CD14-positive monocyte (primary cell): ENCODE data around the gene SMIM3. TPM values are rescaled to one million over a fixed set of nuclear protein-coding genes. Genes with fewer than 3 reads are reported as not detected.
A peak's percentile ranks its signal among the peaks of the same experiment; 100 is the strongest.

Source experiments
- DNase-seq, 3 donors: peaks; one replicate each; pipeline ENCODE4 v3.0.0-alpha.2; 2011 to 2022
- H2AFZ ChIP-seq: 2 replicates; pipeline ENCODE4 v1.6.0; 2012; ENCODE audit warnings: mild to moderate bottlenecking, low read depth, low read length, inconsistent platforms; ENCODE audit not compliant: insufficient read depth, poor library complexity, severe bottlenecking
- H3K27ac ChIP-seq, 2 donors: 1 replicate in 1 of 2; 2 replicates in 1 of 2; pipeline ENCODE4 v1.5.1; 2012 to 2013; ENCODE audit warnings: low read length in 2 of 2, control low read depth in 1 of 2, inconsistent platforms in 1 of 2, low read depth in 1 of 2, mild to moderate bottlenecking in 1 of 2
- H3K27me3 ChIP-seq, 2 donors: one replicate each; pipeline versions ENCODE4 v1.6.0 to v1.6.1; 2011 to 2013; ENCODE audit warnings: low read length in 2 of 2; ENCODE audit not compliant: control insufficient read depth in 2 of 2, insufficient read depth in 2 of 2
- H3K36me3 ChIP-seq, 2 donors: replicated peaks in 1 of 2; 1 replicate in 1 of 2; 2 replicates in 1 of 2; pipeline versions ENCODE4 v1.5.1 to v1.6.1; 2012 to 2013; ENCODE audit warnings: low read length in 2 of 2, control low read depth in 1 of 2, inconsistent platforms in 1 of 2, mild to moderate bottlenecking in 1 of 2; ENCODE audit not compliant: insufficient read depth in 2 of 2, control insufficient read depth in 1 of 2
- H3K4me1 ChIP-seq, 2 donors: 1 replicate in 1 of 2; 2 replicates in 1 of 2; pipeline versions ENCODE4 v1.5.1 to v1.6.1; 2012 to 2013; ENCODE audit warnings: low read length in 2 of 2, control low read depth in 1 of 2, inconsistent platforms in 1 of 2, mild to moderate bottlenecking in 1 of 2, moderate library complexity in 1 of 2; ENCODE audit not compliant: insufficient read depth in 2 of 2, control insufficient read depth in 1 of 2
- H3K4me2 ChIP-seq: replicated peaks from 2 replicates; pipeline ENCODE3; 2012; ENCODE audit warnings: low read length, moderate library complexity, mild to moderate bottlenecking; ENCODE audit not compliant: poor library complexity, severe bottlenecking; ENCODE audit errors: extremely low read depth
- H3K4me3 ChIP-seq, 3 experiments: fragments of 200-600 bp in 1 of 3; sonication (generic) in 1 of 3; replicated peaks in 1 of 3; 1 replicate in 2 of 3; 2 replicates in 1 of 3; pipeline ENCODE4 v1.5.1; 2011 to 2013; ENCODE audit warnings: low read length in 3 of 3, mild to moderate bottlenecking in 3 of 3, control low read depth in 2 of 3, low read depth in 2 of 3, inconsistent platforms in 1 of 3, moderate library complexity in 1 of 3
- H3K79me2 ChIP-seq: 2 replicates; pipeline ENCODE4 v1.6.0; 2012; ENCODE audit warnings: mild to moderate bottlenecking, control low read depth, inconsistent platforms, low read length, moderate library complexity; ENCODE audit not compliant: insufficient read depth
- H3K9ac ChIP-seq: 2 replicates; pipeline ENCODE4 v1.6.0; 2017; ENCODE audit warnings: low read length, mild to moderate bottlenecking; ENCODE audit not compliant: insufficient read depth, poor library complexity, severe bottlenecking
- H3K9me3 ChIP-seq, 2 donors: replicated peaks in 1 of 2; 1 replicate in 1 of 2; 2 replicates in 1 of 2; pipeline versions ENCODE4 v1.5.1 to v1.6.1; 2012 to 2013; ENCODE audit warnings: low read length in 2 of 2, control low read depth in 1 of 2; ENCODE audit not compliant: control insufficient read depth in 1 of 2, insufficient read depth in 1 of 2
- H4K20me1 ChIP-seq: 2 replicates; pipeline ENCODE4 v1.6.0; 2012; ENCODE audit warnings: mild to moderate bottlenecking, low read length, control low read depth, moderate library complexity; ENCODE audit not compliant: insufficient read depth
- H3K27ac Mint-ChIP-seq, 7 donors: one replicate each; pipeline ENCODE4 v1.8.0; 2020; ENCODE audit warnings: mild to moderate bottlenecking in 7 of 7, mixed read lengths in 7 of 7, moderate library complexity in 6 of 7, inconsistent platforms in 2 of 7
- H3K27me3 Mint-ChIP-seq, 3 donors: one replicate each; pipeline ENCODE4 v1.8.0; 2021 to 2022; ENCODE audit warnings: low read depth in 3 of 3, mild to moderate bottlenecking in 3 of 3, mixed read lengths in 3 of 3, moderate library complexity in 3 of 3, inconsistent platforms in 1 of 3
- H3K36me3 Mint-ChIP-seq, 2 donors: one replicate each; pipeline ENCODE4 v1.8.0; 2020; ENCODE audit warnings: mixed read lengths in 2 of 2, inconsistent platforms in 1 of 2, mild to moderate bottlenecking in 1 of 2
- H3K4me1 Mint-ChIP-seq: one replicate; pipeline ENCODE4 v1.8.0; 2020; ENCODE audit warnings: mild to moderate bottlenecking, mixed read lengths
- H3K4me3 Mint-ChIP-seq, 2 donors: one replicate each; pipeline ENCODE4 v1.8.0; 2020; ENCODE audit warnings: mild to moderate bottlenecking in 2 of 2, mixed read lengths in 2 of 2, moderate library complexity in 1 of 2
- H3K9me3 Mint-ChIP-seq, 7 donors: one replicate each; pipeline ENCODE4 v1.8.0; 2020 to 2022; ENCODE audit warnings: mixed read lengths in 7 of 7, mild to moderate bottlenecking in 6 of 7, moderate library complexity in 6 of 7, inconsistent platforms in 2 of 7
- CTCF ChIP-seq: fragments of 200-600 bp; IDR thresholded peaks from one replicate; pipeline ENCODE4 v1.8.0; 2022; ENCODE audit warnings: antibody characterized with exemption, mild to moderate bottlenecking
- WGBS: methylation state at CpG from one replicate; pipeline ENCODE4 v1.1.5; 2013; ENCODE audit warnings: missing lambda C conversion rate; ENCODE audit not compliant: insufficient coverage; 5-methylcytosine and 5-hydroxymethylcytosine counted together
- intact Hi-C, 2 donors: fragments of 100-400 bp; cut with micrococcal nuclease; formaldehyde crosslinking; loops; one replicate each; pipeline versions ENCODE4 v1.15.0 to v1.15.1; 2023
- polyA plus RNA-seq, 3 donors: library from polyadenylated mRNA; depleted of rRNA in 1 of 3; unstranded in 2 of 3; stranded (reverse) in 1 of 3; fragments of 300-500 nt in 2 of 3; fragments of >200 nt in 1 of 3; fragmentation: Illumina TruSeq in 2 of 3; gene quantifications; 1 replicate in 2 of 3; 2 replicates in 1 of 3; pipeline ENCODE4 v1.2.3, GENCODE V29; 2012 to 2021

SMIM3 gene
- polyA plus RNA-seq, 3 donors, result 41.7 to 52.2 (median 45.4) TPM

- Histone ChIP-seq H3K9ac (no peak overlapping the region), H3K9me3 (no peaks in the 10 kb centered on the region), H3K27me3 (no peaks in the 10 kb centered on the region), H3K27ac (peak overlapping the region; percentile 17 to 86), H3K79me2 (peaks cover 100% of the 10 kb centered on the region), H3K4me2 (peak overlapping the region; percentile 70), H3K4me1 (peaks cover 66 to 76% of the 10 kb centered on the region in 2 donors), H3K4me3 (peak overlapping the region in 1 of 3 experiments; percentile 26), H2AFZ (no peak overlapping the region), H4K20me1 (peaks cover 30% of the 10 kb centered on the region), H3K36me3 (no peaks in the 10 kb centered on the region)
- Mint-ChIP-seq H3K4me3 (peak overlapping the region; percentile 2 to 60), H3K9me3 (peaks cover 0 to 3% (median 0%) of the 10 kb centered on the region in 7 donors), H3K36me3 (peaks cover 17 to 22% of the 10 kb centered on the region in 2 donors), H3K4me1 (peaks cover 77% of the 10 kb centered on the region), H3K27me3 (no peaks in the 10 kb centered on the region), H3K27ac (peak overlapping the region; percentile 77 to 99 (median 88))
- TF ChIP-seq CTCF, result no peak
- WGBS, result 54% methylated on average over 7 of the region's 10 CpGs
- DNase-seq, result peak in 1 of 3 donors; percentile 32
- intact Hi-C loops, result loop anchor here in 1 of 2 donors (5.0 kb wide), 3 partner anchors 45 to 305 kb away; partner anchors contain the start of gene RBM22
These were observed 3.4 kb downstream of the SMIM3 start for GRCh38 chr5:150781706-150782614.

- 18% methylated on average over 2 of the region's 3 CpGs for WGBS
- Histone ChIP-seq H3K79me2 (peaks cover 100% of the 10 kb centered on the region), H3K4me2 (peak overlapping the region; percentile 52), H3K27ac (peak overlapping the region; percentile 55 to 86), H3K9me3 (no peaks in the 10 kb centered on the region), H3K36me3 (no peaks in the 10 kb centered on the region), H2AFZ (no peak overlapping the region), H4K20me1 (peaks cover 30% of the 10 kb centered on the region), H3K9ac (no peak overlapping the region), H3K4me3 (peak overlapping the region in 1 of 3 experiments; percentile 28), H3K27me3 (no peaks in the 10 kb centered on the region), H3K4me1 (peaks cover 72 to 81% of the 10 kb centered on the region in 2 donors)
- no peaks in the 10 kb centered on the region for H3K27me3 Mint-ChIP-seq
- no peak for DNase-seq
- peaks cover 80% of the 10 kb centered on the region for H3K4me1 Mint-ChIP-seq
- peak overlapping the region; percentile 77 to 99 (median 88) for H3K27ac Mint-ChIP-seq
- TF ChIP-seq CTCF, result no peak
- peaks cover 17 to 22% of the 10 kb centered on the region in 2 donors for H3K36me3 Mint-ChIP-seq
- H3K4me3 Mint-ChIP-seq, result no peak overlapping the region
- peaks cover 0 to 3% (median 0%) of the 10 kb centered on the region in 7 donors for H3K9me3 Mint-ChIP-seq
- intact Hi-C loops, result loop anchor here in 1 of 2 donors (5.0 kb wide), 3 partner anchors 46 to 306 kb away; partner anchors contain the start of gene RBM22
These were observed 4.3 kb downstream of the SMIM3 start for GRCh38 chr5:150782850-150783249.
